COR-L47 (cell line): Measurements from ENCODE around the gene GPRASP2.
A peak's percentile ranks its signal among the peaks of the same experiment; 100 is the strongest.
"Not testable (repeated sequence)": the region's sequence is repeated elsewhere in the genome, so short reads cannot be mapped to it uniquely, and the experiment has no call there.

Experiments used
- DNase-seq: peaks from one replicate; lab custom pipeline; 2025; lab: John Stamatoyannopoulos, UW

Gene GPRASP2

DNA sequence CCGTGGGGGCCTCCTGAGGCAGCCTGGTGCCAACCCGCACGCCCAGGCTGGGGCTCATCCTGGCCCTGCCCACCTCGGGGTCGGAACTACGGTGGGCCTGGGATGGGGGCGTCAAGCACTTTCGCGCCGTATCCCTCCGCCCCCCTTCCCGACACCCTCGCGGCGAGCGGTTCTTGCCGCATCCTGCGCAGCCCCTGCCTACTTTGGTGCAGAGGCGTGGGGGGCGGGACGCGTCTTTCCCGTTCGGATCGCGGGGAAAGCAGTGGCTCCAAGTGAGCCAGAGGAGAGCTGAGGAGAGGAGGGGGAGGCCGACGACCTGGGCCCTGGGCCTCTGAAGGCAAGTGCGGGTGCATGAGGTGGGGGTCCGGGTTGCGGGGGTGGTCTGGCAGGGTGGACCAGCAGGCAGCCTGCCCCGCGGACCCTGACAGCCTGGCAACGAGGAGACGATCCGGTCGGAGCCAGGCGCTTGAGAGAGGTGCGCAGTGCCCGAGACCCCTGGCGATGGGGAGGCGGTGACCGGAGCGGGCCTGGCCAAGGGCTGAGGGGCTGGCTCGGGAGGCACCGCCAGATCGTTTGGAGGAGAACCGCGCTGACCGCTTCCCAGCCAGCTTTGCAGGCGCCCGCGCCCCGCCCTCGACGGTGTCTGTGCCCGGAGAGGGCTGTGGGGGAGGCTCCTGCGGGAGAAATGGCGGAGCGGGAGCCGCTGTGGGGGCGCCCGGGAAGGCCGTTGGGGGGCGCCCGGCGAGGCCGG is at the start of gene GPRASP2:
Gene GPRASP2, plus strand, starts transcription at position 233 of the 751 bp plus-strand sequence. CDS start 2,422 bp downstream, outside the sequence.
- DNase-seq, result peak; percentile 7

DNA sequence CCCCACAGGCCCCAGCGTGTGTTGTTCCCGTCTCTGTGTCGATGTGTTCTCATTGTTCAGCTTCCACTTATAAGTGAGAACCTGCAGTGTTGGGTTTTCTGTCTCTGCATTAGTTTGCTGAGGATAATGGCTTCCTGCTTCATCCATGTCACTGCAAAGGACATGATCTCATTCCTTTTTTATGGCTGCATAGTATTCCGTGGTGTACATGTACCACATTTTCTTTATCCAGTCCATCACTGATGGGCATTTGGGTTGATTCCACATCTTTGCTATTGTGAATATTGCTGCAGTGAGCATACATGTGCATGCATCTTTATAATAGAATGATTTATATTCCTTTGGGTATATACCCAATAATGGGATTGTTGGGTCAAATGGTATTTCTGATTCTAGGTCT is 48.4 kb upstream of the GPRASP2 start:
- not testable (repeated sequence) for DNase-seq

DNA sequence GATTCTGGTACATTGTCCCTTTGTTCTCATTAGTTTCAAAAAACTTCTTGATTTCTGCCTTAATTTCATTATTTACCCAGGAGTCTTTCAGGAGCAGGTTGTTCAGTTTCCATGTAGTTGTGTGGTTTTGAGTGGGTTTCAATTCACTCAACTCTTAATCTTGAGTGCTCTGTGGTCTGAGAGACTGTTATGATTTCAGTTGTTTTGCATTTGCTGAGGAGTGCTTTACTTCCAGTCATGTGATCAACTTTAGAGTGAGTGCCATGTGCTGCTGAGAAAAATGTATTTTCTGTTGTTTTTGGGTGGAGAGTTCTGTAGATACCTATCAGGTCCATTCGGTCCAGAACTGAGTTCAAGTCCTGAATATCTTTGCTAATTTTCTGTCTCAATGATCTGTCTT is 45.2 kb upstream of the GPRASP2 start:
- not testable (repeated sequence) for DNase-seq

DNA sequence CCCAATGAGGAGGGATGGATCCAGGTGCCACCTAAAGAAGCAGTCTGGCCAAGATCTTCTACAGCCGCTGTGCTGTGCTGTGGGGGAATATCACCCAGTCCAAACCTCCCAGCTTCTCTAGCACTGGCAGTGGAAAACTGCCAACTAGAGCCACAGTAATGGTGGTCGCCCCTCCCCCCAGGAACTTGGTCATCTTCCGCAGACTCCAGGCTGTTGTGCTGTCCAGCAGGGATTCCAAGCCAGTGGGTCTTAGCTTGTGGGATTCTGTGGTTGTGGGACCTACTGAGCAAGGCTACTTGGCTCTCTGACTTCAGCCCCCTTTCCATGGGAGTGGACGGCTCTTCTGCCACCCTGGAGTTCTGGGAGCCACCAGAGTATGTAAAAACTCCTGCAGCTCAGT is 42.7 kb upstream of the GPRASP2 start:
- no peak for DNase-seq

DNA sequence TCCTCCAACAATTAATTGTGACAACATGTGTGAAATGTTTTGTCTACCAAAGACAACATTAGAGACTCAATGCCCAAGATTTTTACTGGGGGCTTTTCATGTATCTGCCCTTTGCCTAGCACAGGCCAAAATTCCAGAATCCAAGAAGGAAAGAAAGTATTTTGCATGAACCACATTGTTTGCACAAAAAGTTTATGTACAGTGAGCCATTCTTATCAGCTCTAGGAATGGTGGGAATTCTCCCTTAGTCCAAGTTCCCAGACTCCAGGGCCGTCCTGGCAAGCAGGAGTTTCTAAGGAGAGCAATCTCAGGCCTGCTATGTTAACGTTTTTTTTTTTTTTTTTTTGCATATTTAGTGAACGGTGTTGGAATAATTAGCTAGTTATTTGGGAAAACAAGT is 39.4 kb upstream of the GPRASP2 start:
- DNase-seq, result no peak

DNA sequence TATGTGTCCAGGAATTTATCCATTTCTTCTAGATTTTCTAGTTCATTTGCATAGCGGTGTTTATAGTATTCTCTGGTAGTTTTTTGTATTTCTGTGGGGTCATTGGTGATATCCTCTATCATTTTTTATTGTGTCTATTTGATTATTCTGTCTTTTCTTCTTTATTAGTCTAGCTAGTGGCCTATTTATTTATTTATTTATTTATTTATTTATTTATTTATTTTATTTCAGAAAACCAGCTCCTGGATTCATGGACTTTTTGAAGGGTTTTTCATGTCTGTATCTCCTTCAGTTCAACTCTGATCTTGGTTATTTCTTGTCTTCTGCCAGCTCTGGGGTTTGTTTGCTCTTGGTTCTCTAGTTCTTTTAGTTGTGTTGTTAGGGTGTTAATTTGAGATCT is 34.8 kb upstream of the GPRASP2 start:
- not testable (repeated sequence) for DNase-seq

DNA sequence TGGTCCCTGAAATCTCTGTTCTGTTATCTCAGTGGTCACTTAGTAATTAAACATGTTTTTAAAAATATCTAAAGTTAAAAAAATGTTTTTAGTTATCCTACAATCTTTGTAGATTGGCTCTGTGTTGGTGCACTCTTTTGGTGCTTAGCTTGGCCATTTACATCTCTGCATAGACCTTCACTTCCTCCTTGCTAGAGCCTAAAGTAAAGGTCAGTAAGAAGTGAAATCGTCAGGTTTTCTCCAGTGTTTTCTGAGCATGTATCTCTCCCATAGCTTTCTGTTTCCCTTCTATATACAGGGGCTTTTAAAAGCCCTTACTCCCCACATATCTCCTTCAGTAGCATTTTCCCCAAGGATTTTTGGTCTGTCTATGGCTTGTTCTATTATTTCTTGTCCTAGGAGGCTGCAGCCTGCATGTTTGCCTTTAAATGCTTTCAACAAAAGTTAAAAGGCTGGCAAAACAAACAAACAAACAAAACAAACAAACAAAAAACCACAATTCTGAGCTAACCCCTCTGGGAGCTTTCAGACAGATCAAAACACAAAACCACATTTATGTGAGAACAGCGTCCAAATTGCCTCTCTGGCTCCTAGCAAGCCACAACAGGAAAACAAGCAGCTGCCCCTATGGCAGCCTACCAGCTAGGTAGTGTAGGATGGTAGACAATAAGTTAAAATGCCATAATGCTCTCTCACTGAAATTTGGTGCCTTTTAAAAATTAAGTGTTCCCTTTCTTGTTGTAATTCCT is 27.3 kb upstream of the GPRASP2 start:
- no peak for DNase-seq

DNA sequence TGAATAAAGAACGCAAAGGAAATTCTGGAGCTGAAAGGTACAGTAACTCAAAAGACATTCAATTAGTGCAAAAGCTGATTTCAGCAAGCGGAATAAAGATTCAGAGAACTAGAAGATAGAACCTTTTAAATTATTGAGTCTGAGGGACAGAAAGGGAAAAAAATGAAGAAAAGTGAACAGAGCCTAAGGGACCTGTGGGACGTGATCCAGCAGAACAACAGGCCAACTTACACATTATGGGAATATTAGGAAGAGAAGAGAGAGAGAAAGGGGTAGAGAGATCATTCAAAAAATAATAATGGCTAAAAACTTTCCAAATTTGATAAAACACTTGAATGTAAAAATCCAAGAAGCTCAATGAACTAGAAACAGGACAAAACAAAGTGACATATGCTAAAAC is 17.5 kb upstream of the GPRASP2 start:
- DNase-seq, result no peak

DNA sequence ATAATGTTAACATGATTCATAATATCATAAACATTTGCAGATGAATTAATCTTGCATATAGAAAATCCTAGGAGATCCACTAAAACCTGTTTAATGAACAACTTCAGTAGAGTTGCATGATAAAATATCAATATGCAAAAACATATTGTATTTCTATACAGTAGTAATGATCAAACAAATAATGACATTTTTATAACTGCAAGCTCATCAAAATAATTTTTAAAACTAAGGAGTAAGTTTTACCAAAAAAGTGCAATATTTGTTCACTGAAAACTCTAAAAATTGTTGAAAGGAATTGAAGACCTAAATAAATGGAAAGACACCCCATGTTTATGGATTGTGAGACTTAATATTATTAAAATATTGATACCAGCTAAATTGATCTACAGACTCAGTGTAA is 15.9 kb upstream of the GPRASP2 start:
- DNase-seq, result no peak

DNA sequence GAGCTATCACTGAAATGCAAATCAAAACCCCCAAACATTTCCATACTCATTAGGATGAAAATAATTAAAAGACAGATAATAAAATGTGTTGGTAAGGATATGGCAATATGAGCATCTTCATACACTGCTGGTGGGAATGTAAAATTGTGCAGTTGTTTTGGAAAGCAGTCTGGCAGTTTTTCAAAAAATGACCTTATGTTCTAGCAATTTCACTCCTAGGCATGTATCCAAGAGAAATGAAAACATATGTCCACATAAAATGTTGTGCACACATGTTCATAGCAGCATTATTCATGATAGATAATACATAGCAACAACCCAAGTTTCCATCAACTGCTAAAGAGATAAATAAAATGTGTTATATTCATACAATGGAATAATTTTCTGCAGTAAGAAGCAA is 14.8 kb upstream of the GPRASP2 start:
- DNase-seq, result no peak

DNA sequence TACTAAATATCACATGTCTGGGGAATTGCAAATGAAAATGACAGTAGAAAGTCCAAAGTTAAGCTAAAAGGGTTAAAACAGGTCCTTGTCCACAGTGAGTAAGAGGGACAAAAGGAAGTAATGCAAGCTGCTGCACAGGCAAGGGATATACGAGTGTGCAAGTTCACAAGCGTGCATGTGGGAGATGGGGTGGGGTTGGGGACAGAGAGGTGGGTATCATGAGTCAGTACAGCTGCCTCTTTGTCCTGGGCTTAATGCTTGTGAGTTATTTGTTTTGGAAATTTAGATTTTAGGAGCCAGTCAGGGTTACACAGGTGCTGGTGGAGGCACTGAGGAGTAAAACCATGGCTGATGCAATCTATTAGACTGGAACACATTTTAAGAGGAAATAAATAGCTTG is 3.3 kb upstream of the GPRASP2 start:
- no peak for DNase-seq

DNA sequence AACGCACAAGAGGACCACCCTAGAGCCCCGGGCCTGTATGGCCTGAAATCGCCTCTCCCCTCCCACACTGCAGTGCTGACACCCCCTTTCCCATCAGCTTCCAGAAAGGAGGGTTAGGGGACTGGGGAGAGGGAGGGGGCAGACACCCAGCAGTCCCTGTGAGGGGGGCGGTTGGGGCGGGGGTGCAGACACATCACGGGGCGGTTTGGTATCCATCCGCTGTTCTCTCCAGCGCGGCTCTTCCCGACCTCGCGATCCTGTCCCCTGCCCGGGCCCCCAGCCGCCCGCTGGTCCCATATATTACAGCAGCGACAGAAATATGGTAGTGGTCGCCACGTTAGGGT is 404 bp upstream of the GPRASP2 start:
- no peak for DNase-seq

DNA sequence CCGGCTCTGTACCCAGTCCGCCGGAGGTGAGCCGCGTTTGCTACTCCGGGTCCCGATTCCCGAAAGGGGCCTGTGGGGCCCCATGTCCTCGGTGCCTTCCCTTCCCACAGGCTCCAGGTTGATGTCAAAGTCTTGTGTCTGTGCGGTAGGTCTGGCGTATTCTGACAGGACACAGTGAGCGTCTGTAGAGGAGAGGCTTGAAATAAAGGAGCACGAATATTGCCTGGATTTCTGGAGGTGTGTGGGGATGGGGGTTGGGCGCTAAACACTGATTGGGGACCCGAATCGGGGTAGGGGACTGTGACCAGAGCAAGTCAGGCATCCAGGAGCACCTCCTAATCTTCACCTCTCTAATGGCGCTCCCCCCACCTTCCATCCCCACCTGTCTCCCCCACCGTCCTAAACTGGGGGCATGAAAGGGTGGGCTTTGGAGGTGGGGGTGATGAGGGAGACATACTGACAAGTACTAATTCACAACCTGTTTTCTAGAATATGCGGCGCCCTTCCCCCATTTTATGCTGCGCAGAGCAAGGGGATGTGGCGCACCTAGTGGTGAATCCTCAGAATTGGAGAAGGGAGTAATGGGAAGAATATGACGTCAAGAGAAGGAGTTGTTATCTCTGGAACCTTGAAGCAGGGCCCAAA is 855 bp downstream of the GPRASP2 start:
- peak; percentile 45 for DNase-seq

DNA sequence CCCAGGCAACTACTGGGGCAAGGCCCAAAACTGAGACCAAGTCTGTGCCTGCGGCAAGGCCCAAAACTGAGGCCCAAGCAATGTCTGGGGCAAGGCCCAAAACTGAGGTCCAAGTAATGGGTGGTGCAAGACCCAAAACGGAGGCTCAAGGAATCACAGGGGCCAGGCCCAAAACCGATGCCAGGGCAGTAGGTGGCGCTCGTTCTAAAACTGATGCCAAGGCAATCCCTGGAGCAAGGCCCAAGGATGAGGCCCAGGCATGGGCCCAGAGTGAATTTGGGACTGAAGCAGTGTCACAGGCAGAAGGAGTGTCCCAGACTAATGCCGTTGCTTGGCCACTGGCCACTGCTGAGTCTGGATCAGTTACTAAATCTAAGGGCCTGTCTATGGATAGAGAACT is 2.7 kb downstream of the GPRASP2 start:
- DNase-seq, result no peak

DNA sequence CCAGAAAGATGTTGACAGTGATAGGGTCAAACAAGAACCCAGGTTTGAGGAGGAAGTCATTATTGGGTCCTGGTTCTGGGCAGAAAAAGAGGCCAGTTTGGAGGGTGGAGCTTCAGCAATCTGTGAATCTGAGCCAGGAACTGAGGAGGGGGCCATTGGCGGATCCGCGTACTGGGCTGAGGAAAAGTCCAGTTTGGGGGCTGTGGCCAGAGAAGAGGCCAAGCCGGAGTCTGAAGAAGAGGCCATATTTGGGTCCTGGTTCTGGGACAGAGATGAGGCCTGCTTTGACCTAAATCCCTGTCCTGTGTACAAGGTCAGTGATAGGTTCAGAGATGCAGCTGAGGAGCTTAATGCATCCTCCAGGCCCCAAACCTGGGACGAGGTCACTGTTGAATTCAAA is 3.7 kb downstream of the GPRASP2 start:
- no peak for DNase-seq

DNA sequence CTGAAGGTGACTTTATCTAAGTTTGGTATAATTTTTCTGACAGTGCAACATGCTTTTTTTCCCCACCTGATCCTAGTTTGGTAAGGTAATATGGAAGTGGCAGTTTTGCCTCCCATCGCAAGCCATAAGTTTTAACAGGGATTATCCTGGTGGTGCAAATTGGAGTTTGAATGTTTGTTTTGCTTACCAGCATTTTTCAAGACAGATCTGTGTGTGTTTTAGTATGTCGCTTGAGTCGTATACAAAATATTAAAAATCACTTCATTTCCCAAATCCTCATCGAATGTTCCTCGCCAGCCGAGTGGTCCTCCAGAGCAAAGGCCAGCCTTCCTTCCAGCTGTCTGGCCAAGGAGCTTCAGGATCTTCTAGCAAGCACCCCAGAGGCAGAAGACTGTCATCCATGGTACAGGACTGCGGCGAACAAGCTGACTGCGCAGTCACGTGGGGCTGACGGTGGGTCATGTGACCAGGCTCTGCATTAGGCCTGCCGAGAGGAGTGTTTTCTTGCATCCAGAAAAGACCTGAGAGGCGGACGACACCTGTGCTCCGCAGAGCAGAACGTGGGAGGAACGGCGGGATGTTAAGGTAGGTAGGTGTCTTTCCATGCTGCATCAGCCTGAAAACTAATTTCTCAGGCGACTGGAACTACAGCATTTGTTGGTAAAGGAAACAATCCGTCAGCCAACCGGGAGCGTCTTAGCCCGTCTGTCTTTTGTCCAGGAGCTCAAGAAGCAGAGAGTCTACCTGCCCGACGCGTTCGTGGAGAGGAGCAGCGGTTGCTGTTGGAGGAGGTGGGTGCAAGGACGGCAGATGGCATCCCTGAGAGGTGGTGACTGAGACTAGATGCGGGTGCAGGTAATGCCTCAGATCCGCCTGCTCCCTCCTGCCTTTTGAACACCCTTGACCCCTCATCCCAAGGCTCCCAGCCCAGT is 8.3 kb downstream of the GPRASP2 start, which contains the start of gene GPRASP3:
Gene GPRASP3, plus strand, starts transcription at position 507 of the 932 bp plus-strand sequence. CDS start 28,253 bp downstream, outside the sequence.
- DNase-seq, result peak; percentile 29

DNA sequence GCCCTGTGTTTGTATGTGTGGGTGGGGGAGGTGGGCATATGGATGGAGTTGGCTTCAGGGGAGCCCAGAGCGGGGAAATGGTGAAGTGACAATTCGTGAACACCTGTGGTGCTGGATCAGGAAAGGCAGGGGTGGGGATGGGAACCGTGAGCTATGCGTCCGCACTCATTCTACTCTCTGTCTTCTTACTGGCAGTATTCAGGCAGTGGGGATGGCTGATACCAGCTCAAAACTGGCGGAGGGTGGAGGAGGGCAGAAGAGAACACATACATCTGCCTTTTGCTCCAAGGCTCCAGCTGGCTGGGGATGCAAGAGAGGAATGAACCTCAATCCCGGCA is 8.9 kb downstream of the GPRASP2 start:
- not testable (repeated sequence) for DNase-seq

DNA sequence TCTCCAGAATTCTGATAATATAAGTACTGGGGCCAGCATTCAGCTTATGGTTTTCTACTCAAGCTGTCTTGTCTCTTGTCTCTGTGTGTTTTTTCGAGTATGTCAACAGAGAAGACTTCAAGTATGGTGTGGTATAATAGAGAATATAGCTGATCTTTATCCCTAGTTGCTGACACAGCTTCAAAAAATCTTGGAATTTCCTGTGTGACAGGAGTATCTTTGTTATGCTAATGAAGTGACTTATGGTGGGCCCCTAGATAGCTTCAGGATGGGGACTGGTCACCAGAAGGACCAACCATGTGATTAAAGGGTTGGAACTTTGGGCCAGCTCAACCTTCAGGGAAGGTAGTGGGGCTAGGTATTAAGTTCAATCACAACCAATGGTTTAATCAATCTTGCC is 11.2 kb downstream of the GPRASP2 start:
- no peak for DNase-seq

DNA sequence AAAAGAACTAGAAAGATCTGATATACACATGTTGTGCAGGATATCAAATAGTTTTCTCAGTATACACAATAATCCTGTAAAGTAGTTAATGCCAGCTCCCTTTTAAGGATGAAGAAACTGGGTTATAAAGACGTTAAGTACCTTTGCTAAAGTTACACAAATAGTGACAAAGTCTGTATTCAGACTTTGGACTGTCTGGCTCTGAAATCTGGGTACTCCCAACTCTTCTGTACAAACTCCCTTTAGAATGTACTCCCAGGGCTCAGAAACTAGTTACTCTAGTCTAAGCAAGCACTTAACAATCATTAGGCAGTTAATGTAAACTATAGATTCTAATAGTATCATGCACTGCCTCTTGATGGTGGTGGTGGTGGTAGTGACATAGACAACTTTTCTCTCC is 15.5 kb downstream of the GPRASP2 start:
- no peak for DNase-seq

DNA sequence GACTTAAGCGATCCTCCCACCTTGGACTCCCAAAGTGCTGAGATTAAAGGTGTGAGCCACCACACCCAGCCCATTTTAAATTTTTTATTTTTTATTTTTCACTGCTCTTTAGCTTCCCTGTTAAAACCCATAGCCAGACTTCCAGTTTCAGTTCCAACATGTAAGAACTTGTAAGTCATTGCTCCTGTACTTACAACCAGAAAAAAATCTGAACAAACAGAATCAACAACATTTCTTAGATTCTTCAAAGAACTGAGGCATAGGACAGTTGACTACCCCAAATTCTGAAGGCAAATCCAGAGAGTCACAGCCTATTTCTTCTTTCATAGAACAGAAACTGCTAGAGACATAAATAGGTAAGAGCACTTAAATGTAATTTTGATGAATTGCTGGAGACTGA is 16.4 kb downstream of the GPRASP2 start:
- no peak for DNase-seq

DNA sequence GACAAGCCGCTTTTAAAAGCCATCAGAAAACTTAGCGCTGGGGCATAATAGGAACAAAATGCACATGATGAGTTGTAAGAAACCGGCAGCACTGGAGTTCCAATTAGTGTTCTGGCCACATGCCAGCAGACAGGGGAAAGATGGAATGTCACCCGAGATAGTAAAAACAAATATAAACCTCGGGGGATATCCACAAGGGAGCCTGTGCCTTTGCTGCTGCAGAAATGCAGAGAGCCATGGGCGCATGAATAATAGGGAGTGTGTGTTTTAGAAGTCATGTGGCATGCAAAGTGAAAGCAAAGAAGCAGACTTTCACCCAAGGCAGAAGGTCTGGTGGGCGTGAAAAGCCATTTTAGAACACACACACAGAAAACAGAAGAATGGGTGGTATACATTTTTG is 27.4 kb downstream of the GPRASP2 start:
- DNase-seq, result peak; percentile 20

DNA sequence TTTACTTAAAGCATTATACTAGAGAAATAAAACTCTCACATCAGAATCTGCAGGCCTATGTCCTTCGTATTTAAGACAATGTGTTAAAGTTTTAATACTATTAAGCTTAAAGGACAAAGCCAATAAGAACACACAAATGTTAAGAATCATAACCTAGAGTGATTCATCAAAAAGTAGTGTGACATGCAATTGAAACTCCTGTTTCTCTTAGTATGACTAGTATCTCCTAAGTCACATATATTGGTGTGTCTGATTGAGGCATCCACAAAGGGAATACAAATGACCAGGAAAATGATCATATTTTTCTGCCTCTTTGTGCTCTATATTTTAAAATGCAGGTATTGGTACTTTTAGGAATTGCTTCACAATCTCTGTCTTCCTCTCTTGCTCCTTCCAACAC is 32.1 kb downstream of the GPRASP2 start:
- no peak for DNase-seq
